OCI-LY3 (cell line): ENCODE results near the gene FAIM.
"Not testable (repeated sequence)": the region's sequence is repeated elsewhere in the genome, so short reads cannot be mapped to it uniquely, and the experiment has no call there.

ENCODE experiments used
- H2AFZ ChIP-seq: fragments of 200-600, 300-600 bp; shearing (Covaris generic); 2 replicates; pipeline ENCODE4 v1.6.0; 2014; ENCODE audit warnings: antibody characterized with exemption, low read depth, low read length
- H3K27ac ChIP-seq: fragments of 200-600, 300-600 bp; sonication (generic); 2 replicates; pipeline ENCODE4 v1.5.1; 2014; ENCODE audit warnings: mild to moderate bottlenecking, low read length, moderate library complexity, mixed read lengths
- H3K27me3 ChIP-seq: fragments of 200-600, 300-600 bp; sonication (generic); 2 replicates; pipeline ENCODE4 v1.6.1; 2014; ENCODE audit warnings: low read depth, low read length, mixed read lengths
- H3K36me3 ChIP-seq: fragments of 200-600, 300-600 bp; sonication (generic); replicated peaks from 2 replicates; pipeline ENCODE3; 2014; ENCODE audit warnings: low read depth, low read length, mixed read lengths
- H3K4me1 ChIP-seq: fragments of 300-600, 200-600 bp; sonication (generic); 2 replicates; pipeline ENCODE4 v1.6.1; 2014; ENCODE audit warnings: low read length, mixed read lengths
- H3K4me2 ChIP-seq: fragments of 200-600, 300-600 bp; sonication (generic); 2 replicates; pipeline ENCODE4 v1.6.1; 2014; ENCODE audit warnings: low read length, mixed read lengths
- H3K4me3 ChIP-seq: fragments of 300-600, 200-600 bp; sonication (generic); 2 replicates; pipeline ENCODE4 v1.5.1; 2014; ENCODE audit warnings: antibody characterized with exemption, mild to moderate bottlenecking, low read length, moderate library complexity
- H3K79me2 ChIP-seq: fragments of 300-600, 200-600 bp; shearing (Covaris generic); 2 replicates; pipeline ENCODE4 v1.6.1; 2014; ENCODE audit warnings: mild to moderate bottlenecking, low read length, mixed read lengths
- H3K9ac ChIP-seq: fragments of 300-600, 200-600 bp; shearing (Covaris generic); 2 replicates; pipeline ENCODE4 v1.6.0; 2014; ENCODE audit warnings: mild to moderate bottlenecking, low read length, moderate library complexity
- H3K9me3 ChIP-seq: fragments of 200-600, 300-600 bp; shearing (Covaris generic); 2 replicates; pipeline ENCODE4 v1.6.1; 2014; ENCODE audit warnings: low read length, mixed read lengths; ENCODE audit not compliant: insufficient read depth
- H4K20me1 ChIP-seq: fragments of 200-600, 300-600 bp; sonication (generic); 2 replicates; pipeline ENCODE4 v1.6.1; 2016; ENCODE audit warnings: low read length, mixed read lengths; ENCODE audit not compliant: insufficient read depth
- CTCF ChIP-seq: fragments of 200-600, 300-600 bp; sonication (generic); IDR thresholded peaks from 2 replicates; pipeline ENCODE4 v1.5.1; 2014; ENCODE audit warnings: antibody characterized with exemption, low read length, low read depth
- EZH2phosphoT487 ChIP-seq: fragments of 200-600 bp; shearing (Covaris generic); IDR thresholded peaks from 2 replicates; pipeline ENCODE4 v1.6.1; 2018; ENCODE audit warnings: antibody characterized with exemption, mixed run types, low read depth

The FAIM gene

DNA sequence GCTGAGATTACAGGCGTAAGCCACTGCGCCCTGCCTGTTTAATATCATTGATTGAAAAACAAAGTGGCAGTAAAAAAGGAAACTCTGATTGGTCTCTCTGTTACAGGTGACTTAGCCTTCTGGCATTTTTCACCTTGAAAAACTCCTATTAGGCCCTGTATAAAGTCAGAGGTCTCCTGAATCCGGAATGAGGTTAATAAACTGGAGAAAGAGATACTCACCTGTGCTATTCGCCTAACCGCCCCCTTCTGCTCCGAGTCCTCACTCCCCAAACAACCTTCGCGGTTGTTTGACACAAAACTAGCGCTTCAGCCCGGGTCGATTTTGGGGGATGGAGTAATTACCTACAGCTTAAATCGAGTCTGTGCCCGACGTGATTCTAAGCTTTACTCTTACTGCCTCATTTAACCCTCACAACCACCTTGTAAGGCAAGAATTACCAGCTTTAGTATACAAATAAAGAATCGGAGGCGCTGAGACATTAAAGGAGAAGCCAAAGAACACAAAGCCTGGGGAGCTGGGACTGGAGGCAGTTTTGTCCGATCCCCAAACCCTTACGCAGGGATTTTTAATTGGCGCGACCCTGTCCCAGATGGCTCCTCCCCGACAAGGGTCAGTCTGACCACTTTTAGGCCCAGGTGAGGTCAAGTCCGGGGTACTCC, 15.0 kb upstream of the FAIM start:
- H3K27me3 ChIP-seq: no peaks in the 10 kb centered on the region

DNA sequence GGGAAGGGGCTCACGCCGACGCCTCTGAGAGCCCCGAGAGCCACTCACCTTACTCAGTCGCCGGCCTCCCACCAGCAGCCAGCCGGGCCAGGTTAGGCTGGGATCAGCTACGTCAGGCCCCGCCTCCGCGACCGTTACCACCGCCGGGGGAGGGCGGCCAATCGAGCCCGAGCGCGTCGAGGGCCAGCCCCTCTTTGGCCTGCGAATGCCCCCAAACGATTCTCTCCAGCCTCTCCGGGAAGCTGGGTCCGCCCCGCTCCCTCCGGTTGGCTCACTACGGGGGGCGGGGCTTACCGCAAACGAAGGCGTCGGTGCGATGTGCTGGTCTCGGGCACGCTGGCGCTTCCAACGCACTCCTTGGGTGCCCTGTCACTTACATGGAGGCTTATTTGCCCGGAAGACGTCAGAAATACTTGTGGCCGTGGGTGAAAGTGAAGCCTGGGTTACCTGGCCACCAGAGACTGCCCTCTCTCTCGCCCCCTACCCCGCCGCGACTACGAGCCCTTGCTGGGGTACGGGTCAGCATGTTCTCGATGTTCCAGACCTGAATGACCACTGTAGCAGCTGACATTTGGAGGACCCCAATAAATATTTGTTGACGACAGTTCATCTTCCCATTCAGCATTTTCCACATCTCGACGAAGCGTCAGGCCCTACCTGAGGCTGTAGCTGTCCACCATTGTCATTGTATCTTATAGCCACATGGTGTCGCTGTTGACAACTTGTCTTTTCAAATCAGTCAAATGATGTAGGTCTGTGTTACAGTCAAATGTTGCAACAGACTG, 14.2 kb upstream of the FAIM start, which contains the start of gene CEP70:
Gene CEP70, minus strand, starts transcription at position 111 of the 785 bp plus-strand sequence. CDS start 21,333 bp downstream, outside the sequence.
- Histone ChIP-seq H3K9me3 (no peaks in the 10 kb centered on the region), H3K4me1 (peaks cover 49% of the 10 kb centered on the region), H3K4me3 (peak within 1 kb of the TSS; percentile 93), H2AFZ (peak within 1 kb of the TSS; percentile 91), H3K4me2 (peak within 1 kb of the TSS; percentile 96), H3K27ac (peak within 1 kb of the TSS; percentile 86), H3K27me3 (no peaks in the 10 kb centered on the region), H3K79me2 (no peaks in the 10 kb centered on the region), H3K9ac (peak within 1 kb of the TSS; percentile 92), H4K20me1 (no peaks in the 10 kb centered on the region), H3K36me3 (no peaks in the 10 kb centered on the region)
- TF ChIP-seq CTCF (peak; percentile 93), EZH2phosphoT487 (no peak)

More for the DNA sequence above, 15.0 kb upstream of the FAIM start:
- Histone ChIP-seq H3K9me3 (no peaks in the 10 kb centered on the region), H3K9ac (peak overlapping the region; percentile 92), H3K36me3 (no peaks in the 10 kb centered on the region), H3K4me3 (peak overlapping the region; percentile 93), H4K20me1 (no peaks in the 10 kb centered on the region), H3K4me1 (peaks cover 42% of the 10 kb centered on the region), H3K79me2 (no peaks in the 10 kb centered on the region), H3K4me2 (peak overlapping the region; percentile 96), H3K27ac (peak overlapping the region; percentile 86), H2AFZ (peak overlapping the region; percentile 91)
- TF ChIP-seq EZH2phosphoT487 (no peak), CTCF (no peak)

- no peaks in the 10 kb centered on the region for H4K20me1 ChIP-seq
- H3K27ac ChIP-seq: peak overlapping the region; percentile 86
- peak overlapping the region; percentile 93 for H3K4me3 ChIP-seq
- no peaks in the 10 kb centered on the region for H3K9me3 ChIP-seq
- H3K27me3 ChIP-seq: no peaks in the 10 kb centered on the region
- H3K79me2 ChIP-seq: no peaks in the 10 kb centered on the region
- H3K4me2 ChIP-seq: peak overlapping the region; percentile 96
- H3K36me3 ChIP-seq: no peaks in the 10 kb centered on the region
- H2AFZ ChIP-seq: peak overlapping the region; percentile 55; the same call in 1 of the 2 replicates
- H3K4me1 ChIP-seq: peaks cover 49% of the 10 kb centered on the region
- no peak for TF ChIP-seq CTCF
- TF ChIP-seq EZH2phosphoT487: no peak
- H3K9ac ChIP-seq: peak overlapping the region; percentile 92
These were observed 13.5 kb upstream of the FAIM start for GRCh38 chr3:138594935-138595610.

- H4K20me1 ChIP-seq, H3K36me3 ChIP-seq, H3K27me3 ChIP-seq, H3K79me2 ChIP-seq, H3K9me3 ChIP-seq: not testable (repeated sequence)
- Histone ChIP-seq H3K4me3 (peak overlapping the region; percentile 62), H3K27ac (peak overlapping the region; percentile 96), H3K9ac (peak overlapping the region; percentile 73), H3K4me1 (peaks cover 49% of the 10 kb centered on the region), H2AFZ (peak overlapping the region; percentile 56; the same call in 1 of the 2 replicates), H3K4me2 (peak overlapping the region; percentile 70)
These were observed 11.2 kb upstream of the FAIM start for GRCh38 chr3:138597186-138597976.
